HepG2 (cell line): ENCODE data around the gene CCDC88B. TPM values are rescaled to one million over a fixed set of nuclear protein-coding genes. Genes with fewer than 3 reads are reported as not detected.
A peak's percentile ranks its signal among the peaks of the same experiment; 100 is the strongest.

ENCODE experiments used
- SMAD9 ChIP-seq: sonication (generic); formaldehyde crosslinking; IDR thresholded peaks from 2 replicates; pipeline ENCODE4 v1.5.1; 2020; ENCODE audit warnings: mild to moderate bottlenecking, missing genetic modification reagents
- XBP1 ChIP-seq: sonication (generic); formaldehyde crosslinking; IDR thresholded peaks from 2 replicates; pipeline ENCODE4 v1.5.0; 2020; ENCODE audit warnings: missing genetic modification reagents
- ZBTB38 ChIP-seq: sonication (generic); formaldehyde crosslinking; IDR thresholded peaks from 2 replicates; pipeline ENCODE4 v1.5.1; 2020; ENCODE audit warnings: mild to moderate bottlenecking, missing genetic modification reagents
- ZFP90 ChIP-seq: sonication (generic); formaldehyde crosslinking; IDR thresholded peaks from 2 replicates; pipeline ENCODE4 v1.8.0; 2022; ENCODE audit warnings: missing genetic modification reagents, mild to moderate bottlenecking, inconsistent platforms, borderline replicate concordance
- ZNF280D ChIP-seq: sonication (generic); formaldehyde crosslinking; IDR thresholded peaks from 2 replicates; pipeline ENCODE4 v1.5.1; 2020; ENCODE audit warnings: mild to moderate bottlenecking, missing genetic modification reagents
- polyA plus RNA-seq, 8 experiments: library from polyadenylated mRNA; depleted of rRNA in 3 of 8; stranded (reverse) in 7 of 8; unstranded in 1 of 8; fragments of >200 nt; fragmentation: Illumina TruSeq in 4 of 8; extraction: Trizol in 4 of 8; gene quantifications; 2 replicates each; pipeline versions ENCODE4 v1.2.1 to v1.2.3, GENCODE V29; 2011 to 2016; ENCODE audit warnings: low read depth in 4 of 8, missing spikeins in 1 of 8, mixed read lengths in 1 of 8; ENCODE audit not compliant: insufficient read depth in 1 of 8
- total RNA-seq, 5 experiments: library from RNA; depleted of rRNA; stranded (reverse); fragments of >200 nt; fragmentation: Illumina TruSeq; extraction: Trizol; gene quantifications; 2 replicates each; pipeline ENCODE4 v1.2.3, GENCODE V29; 2016; ENCODE audit warnings: low read depth in 1 of 5
- TF ChIP-seq, protein P1 (sequence below): sonication (generic); formaldehyde crosslinking; IDR thresholded peaks from one replicate; pipeline ENCODE4 v1.5.1; 2020; ENCODE audit warnings: mild to moderate bottlenecking, missing genetic modification reagents; ENCODE audit errors: not compliant biosample characterization
- TF ChIP-seq, protein P2 (sequence below): sonication (generic); formaldehyde crosslinking; IDR thresholded peaks from 2 replicates; pipeline ENCODE4 v1.5.0; 2020; ENCODE audit warnings: missing genetic modification reagents
- TF ChIP-seq, protein P3 (sequence below): sonication (generic); formaldehyde crosslinking; IDR thresholded peaks from 2 replicates; pipeline ENCODE4 v1.9.0; 2021; ENCODE audit warnings: missing genetic modification reagents, mild to moderate bottlenecking, borderline replicate concordance
- TF ChIP-seq, protein P4 (sequence below): sonication (generic); formaldehyde crosslinking; IDR thresholded peaks from 2 replicates; pipeline ENCODE4 v1.4.0; 2020; ENCODE audit warnings: missing genetic modification reagents, low read depth, mild to moderate bottlenecking, borderline replicate concordance

CCDC88B gene
- total and polyA plus RNA-seq, 2 of the 13 experiments (the other 11 are each of a cell fraction or from before 2014, with no cell fraction given): 3.6 to 4.8 TPM

- TF ChIP-seq, protein P1, sequence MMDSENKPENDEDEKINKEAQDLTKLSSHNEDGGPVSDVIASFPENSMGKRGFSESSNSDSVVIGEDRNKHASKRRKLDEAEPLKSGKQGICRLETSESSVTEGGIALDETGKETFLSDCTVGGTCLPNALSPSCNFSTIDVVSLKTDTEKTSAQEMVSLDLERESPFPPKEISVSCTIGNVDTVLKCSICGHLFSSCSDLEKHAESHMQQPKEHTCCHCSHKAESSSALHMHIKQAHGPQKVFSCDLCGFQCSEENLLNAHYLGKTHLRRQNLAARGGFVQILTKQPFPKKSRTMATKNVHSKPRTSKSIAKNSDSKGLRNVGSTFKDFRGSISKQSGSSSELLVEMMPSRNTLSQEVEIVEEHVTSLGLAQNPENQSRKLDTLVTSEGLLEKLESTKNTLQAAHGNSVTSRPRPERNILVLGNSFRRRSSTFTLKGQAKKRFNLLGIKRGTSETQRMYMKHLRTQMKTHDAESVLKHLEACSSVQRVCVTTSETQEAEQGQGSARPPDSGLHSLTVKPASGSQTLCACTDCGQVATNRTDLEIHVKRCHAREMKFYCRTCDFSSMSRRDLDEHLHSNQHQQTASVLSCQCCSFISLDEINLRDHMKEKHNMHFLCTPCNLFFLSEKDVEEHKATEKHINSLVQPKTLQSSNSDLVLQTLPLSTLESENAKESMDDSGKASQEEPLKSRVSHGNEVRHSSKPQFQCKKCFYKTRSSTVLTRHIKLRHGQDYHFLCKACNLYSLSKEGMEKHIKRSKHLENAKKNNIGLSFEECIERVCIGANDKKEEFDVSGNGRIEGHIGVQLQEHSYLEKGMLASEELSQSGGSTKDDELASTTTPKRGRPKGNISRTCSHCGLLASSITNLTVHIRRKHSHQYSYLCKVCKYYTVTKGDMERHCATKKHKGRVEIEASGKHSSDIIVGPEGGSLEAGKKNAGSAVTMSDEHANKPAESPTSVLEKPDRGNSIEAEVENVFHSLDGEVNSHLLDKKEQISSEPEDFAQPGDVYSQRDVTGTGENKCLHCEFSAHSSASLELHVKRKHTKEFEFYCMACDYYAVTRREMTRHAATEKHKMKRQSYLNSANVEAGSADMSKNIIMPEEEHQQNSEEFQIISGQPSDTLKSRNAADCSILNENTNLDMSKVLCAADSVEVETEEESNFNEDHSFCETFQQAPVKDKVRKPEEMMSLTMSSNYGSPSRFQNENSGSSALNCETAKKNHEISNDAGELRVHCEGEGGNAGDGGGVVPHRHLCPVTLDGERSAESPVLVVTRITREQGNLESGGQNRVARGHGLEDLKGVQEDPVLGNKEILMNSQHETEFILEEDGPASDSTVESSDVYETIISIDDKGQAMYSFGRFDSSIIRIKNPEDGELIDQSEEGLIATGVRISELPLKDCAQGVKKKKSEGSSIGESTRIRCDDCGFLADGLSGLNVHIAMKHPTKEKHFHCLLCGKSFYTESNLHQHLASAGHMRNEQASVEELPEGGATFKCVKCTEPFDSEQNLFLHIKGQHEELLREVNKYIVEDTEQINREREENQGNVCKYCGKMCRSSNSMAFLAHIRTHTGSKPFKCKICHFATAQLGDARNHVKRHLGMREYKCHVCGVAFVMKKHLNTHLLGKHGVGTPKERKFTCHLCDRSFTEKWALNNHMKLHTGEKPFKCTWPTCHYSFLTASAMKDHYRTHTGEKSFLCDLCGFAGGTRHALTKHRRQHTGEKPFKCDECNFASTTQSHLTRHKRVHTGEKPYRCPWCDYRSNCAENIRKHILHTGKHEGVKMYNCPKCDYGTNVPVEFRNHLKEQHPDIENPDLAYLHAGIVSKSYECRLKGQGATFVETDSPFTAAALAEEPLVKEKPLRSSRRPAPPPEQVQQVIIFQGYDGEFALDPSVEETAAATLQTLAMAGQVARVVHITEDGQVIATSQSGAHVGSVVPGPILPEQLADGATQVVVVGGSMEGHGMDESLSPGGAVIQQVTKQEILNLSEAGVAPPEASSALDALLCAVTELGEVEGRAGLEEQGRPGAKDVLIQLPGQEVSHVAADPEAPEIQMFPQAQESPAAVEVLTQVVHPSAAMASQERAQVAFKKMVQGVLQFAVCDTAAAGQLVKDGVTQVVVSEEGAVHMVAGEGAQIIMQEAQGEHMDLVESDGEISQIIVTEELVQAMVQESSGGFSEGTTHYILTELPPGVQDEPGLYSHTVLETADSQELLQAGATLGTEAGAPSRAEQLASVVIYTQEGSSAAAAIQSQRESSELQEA: no peak
- TF ChIP-seq XBP1 (CRISPR knock-in tag): no peak
- no peak for TF ChIP-seq ZFP90 (CRISPR knock-in tag)
- TF ChIP-seq ZNF280D (CRISPR knock-in tag): 0 out of 2 replicates have a peak, but pooled peaks have one; percentile 54
- no peak for TF ChIP-seq SMAD9 (CRISPR knock-in tag)
- TF ChIP-seq, protein P2, sequence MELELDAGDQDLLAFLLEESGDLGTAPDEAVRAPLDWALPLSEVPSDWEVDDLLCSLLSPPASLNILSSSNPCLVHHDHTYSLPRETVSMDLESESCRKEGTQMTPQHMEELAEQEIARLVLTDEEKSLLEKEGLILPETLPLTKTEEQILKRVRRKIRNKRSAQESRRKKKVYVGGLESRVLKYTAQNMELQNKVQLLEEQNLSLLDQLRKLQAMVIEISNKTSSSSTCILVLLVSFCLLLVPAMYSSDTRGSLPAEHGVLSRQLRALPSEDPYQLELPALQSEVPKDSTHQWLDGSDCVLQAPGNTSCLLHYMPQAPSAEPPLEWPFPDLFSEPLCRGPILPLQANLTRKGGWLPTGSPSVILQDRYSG (CRISPR knock-in tag): no peak
- TF ChIP-seq, protein P3, sequence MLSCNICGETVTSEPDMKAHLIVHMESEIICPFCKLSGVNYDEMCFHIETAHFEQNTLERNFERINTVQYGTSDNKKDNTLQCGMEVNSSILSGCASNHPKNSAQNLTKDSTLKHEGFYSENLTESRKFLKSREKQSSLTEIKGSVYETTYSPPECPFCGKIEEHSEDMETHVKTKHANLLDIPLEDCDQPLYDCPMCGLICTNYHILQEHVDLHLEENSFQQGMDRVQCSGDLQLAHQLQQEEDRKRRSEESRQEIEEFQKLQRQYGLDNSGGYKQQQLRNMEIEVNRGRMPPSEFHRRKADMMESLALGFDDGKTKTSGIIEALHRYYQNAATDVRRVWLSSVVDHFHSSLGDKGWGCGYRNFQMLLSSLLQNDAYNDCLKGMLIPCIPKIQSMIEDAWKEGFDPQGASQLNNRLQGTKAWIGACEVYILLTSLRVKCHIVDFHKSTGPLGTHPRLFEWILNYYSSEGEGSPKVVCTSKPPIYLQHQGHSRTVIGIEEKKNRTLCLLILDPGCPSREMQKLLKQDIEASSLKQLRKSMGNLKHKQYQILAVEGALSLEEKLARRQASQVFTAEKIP (CRISPR knock-in tag): no peak
- TF ChIP-seq, protein P4, sequence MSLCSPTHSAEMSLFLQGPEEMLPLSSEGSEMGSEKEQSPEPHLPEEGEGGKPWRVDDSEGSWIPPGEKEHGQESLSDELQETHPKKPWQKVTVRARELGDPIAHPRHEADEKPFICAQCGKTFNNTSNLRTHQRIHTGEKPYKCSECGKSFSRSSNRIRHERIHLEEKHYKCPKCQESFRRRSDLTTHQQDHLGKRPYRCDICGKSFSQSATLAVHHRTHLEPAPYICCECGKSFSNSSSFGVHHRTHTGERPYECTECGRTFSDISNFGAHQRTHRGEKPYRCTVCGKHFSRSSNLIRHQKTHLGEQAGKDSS (CRISPR knock-in tag): 0 out of 2 replicates have a peak, but pooled peaks have one; percentile 39
- no peak; the same call in 1 of the 2 replicates for TF ChIP-seq ZBTB38 (CRISPR knock-in tag)
Observed at GRCh38 chr11:64355078-64355940, 15.3 kb downstream of the CCDC88B start (continued).
